Transverse colon (tissue), 4 donors: ENCODE data around the gene SPDYE16. TPM values are rescaled to one million over a fixed set of nuclear protein-coding genes. Genes with fewer than 3 reads are reported as not detected.
"Not testable (repeated sequence)": the region's sequence is repeated elsewhere in the genome, so short reads cannot be mapped to it uniquely, and the experiment has no call there.

Experiments used
- DNase-seq: peaks from one replicate; pipeline ENCODE4 v3.0.0-alpha.2; 2019
- H3K27ac ChIP-seq, 4 donors: fragments of 200-600 bp; sonication (generic); 2 replicates each; pipeline ENCODE4 v1.5.1; 2016 to 2018; ENCODE audit warnings: inconsistent platforms in 4 of 4
- H3K27me3 ChIP-seq: fragments of 200-600 bp; sonication (generic); 2 replicates; pipeline ENCODE4 v1.5.1; 2017; ENCODE audit warnings: inconsistent platforms
- H3K36me3 ChIP-seq, 4 donors: fragments of 200-600 bp; sonication (generic); 2 replicates each; pipeline ENCODE4 v1.5.1; 2017 to 2019; ENCODE audit warnings: inconsistent platforms in 4 of 4
- H3K4me1 ChIP-seq, 4 donors: fragments of 200-600 bp; sonication (generic); 2 replicates each; pipeline ENCODE4 v1.5.1; 2017 to 2020; ENCODE audit warnings: inconsistent platforms in 4 of 4
- H3K4me3 ChIP-seq, 4 donors: fragments of 200-600 bp; sonication (generic); 1 replicate in 1 of 4; 2 replicates in 3 of 4; pipeline versions ENCODE4 v1.5.1 to v1.6.1; 2017 to 2019; ENCODE audit warnings: inconsistent platforms in 4 of 4
- H3K9me3 ChIP-seq, 2 donors: fragments of 200-600 bp; sonication (generic); 2 replicates each; pipeline ENCODE4 v1.5.1; 2017 to 2019; ENCODE audit warnings: inconsistent platforms in 2 of 2
- CTCF ChIP-seq, 5 experiments: fragments of 200-600 bp in 3 of 5; fragments of 450-650 bp in 2 of 5; sonication (generic) in 3 of 5; IDR thresholded peaks; 1 replicate in 2 of 5; 2 replicates in 3 of 5; pipeline ENCODE4 v1.5.1; 2016 to 2017; ENCODE audit warnings: antibody characterized with exemption in 5 of 5, inconsistent platforms in 3 of 5, mild to moderate bottlenecking in 2 of 5, moderate library complexity in 1 of 5
- EP300 ChIP-seq: sonication (generic); formaldehyde crosslinking; IDR thresholded peaks from one replicate; pipeline ENCODE4 v1.6.1; 2017; ENCODE audit warnings: antibody characterized with exemption, low read depth
- POLR2A ChIP-seq: fragments of 450-650 bp; IDR thresholded peaks from one replicate; pipeline ENCODE4 v1.6.1; 2016; ENCODE audit warnings: antibody characterized with exemption, mild to moderate bottlenecking, moderate library complexity
- POLR2AphosphoS5 ChIP-seq, 3 donors: sonication (generic); formaldehyde crosslinking; IDR thresholded peaks; one replicate each; pipeline ENCODE4 v1.6.1; 2016; ENCODE audit warnings: antibody characterized with exemption in 3 of 3
- WGBS, 2 donors: methylation state at CpG; one replicate each; pipeline ENCODE4 v1.1.5; 2018; ENCODE audit warnings: low coverage in 1 of 2; 5-methylcytosine and 5-hydroxymethylcytosine counted together
- in situ Hi-C, 4 donors: fragments of 200-750 bp; cut with MboI; loops; one replicate each; pipeline versions ENCODE4 v1.15.0 to v1.15.1; 2017; ENCODE audit warnings: low sequenced_read_pairs in 3 of 4, low pct_ligation_motif_present in 1 of 4, low pct_unique_long_range_greater_than_20kb in 1 of 4
- intact Hi-C: fragments of 100-400 bp; cut with DNase I; formaldehyde crosslinking; loops from one replicate; pipeline ENCODE4 v1.15.1; 2023; ENCODE audit warnings: low total_unique reads
- total RNA-seq, 4 donors: library from RNA; depleted of rRNA; stranded (reverse); fragments of >200 nt; gene quantifications; one replicate each; pipeline ENCODE4 v1.1.0, GENCODE V29; 2016

Gene SPDYE16
- total RNA-seq, 4 donors from 2014 or later, result not detected

GRCh38 chr7:76509931-76510877 is 32.9 kb downstream of the SPDYE16 start, which contains the start of gene UPK3B:
TSS of gene UPK3B (plus strand) at chr7:76510552. CDS start at chr7:76510653, 101 bp downstream.
- H3K4me1 ChIP-seq, result peaks cover 7 to 13% (median 10%) of the 10 kb centered on the region in 4 donors
- in situ Hi-C loops (loop anchor here in 1 of 4 donors (25.0 kb wide), 1 partner anchor 502 kb away; no protein-coding TSS in a partner anchor), intact Hi-C loops (no loop called here)
- no peaks in the 10 kb centered on the region for H3K27me3 ChIP-seq
- H3K4me3 ChIP-seq, result no peak within 1 kb of the TSS
- no peak for TF ChIP-seq POLR2A
- no peak for TF ChIP-seq CTCF (IDR thresholded peaks at IDR 0.05)
- TF ChIP-seq EP300, result no peak
- H3K27ac ChIP-seq, result peak within 1 kb of the TSS in 2 of 4 donors; percentile 34 to 62
- WGBS, 2 donors, result 0 to 53% methylated on average over 1 to 13 of the region's 20 CpGs
- H3K36me3 ChIP-seq, result peaks cover 0 to 13% (median 2%) of the 10 kb centered on the region in 4 donors
- no peak for DNase-seq
- no peaks in the 10 kb centered on the region for H3K9me3 ChIP-seq

GRCh38 chr7:76507723-76508406 is 35.2 kb downstream of the SPDYE16 start:
- intact Hi-C loops, result no loop called here
- in situ Hi-C loops, result loop anchor here in 1 of 4 donors (25.0 kb wide), 1 partner anchor 504 kb away; no protein-coding TSS in a partner anchor
- WGBS, 2 donors, result 76 to 77% methylated on average over 11 of the region's 11 CpGs
- no peak for DNase-seq
- H3K4me1 ChIP-seq, result peaks cover 2 to 6% (median 3%) of the 10 kb centered on the region in 4 donors
- no peaks in the 10 kb centered on the region for H3K9me3 ChIP-seq
- no peak overlapping the region for H3K4me3 ChIP-seq
- H3K36me3 ChIP-seq, result peaks cover 0 to 14% (median 2%) of the 10 kb centered on the region in 4 donors
- no peak for TF ChIP-seq POLR2AphosphoS5 (IDR thresholded peaks at IDR 0.05)
- no peaks in the 10 kb centered on the region for H3K27me3 ChIP-seq
- no peak overlapping the region for H3K27ac ChIP-seq

- H3K27ac ChIP-seq, DNase-seq, intact Hi-C loops, H3K4me3 ChIP-seq, H3K27me3 ChIP-seq, H3K4me1 ChIP-seq, H3K9me3 ChIP-seq: not testable (repeated sequence)
- 80 to 95% methylated on average over 1 to 8 of the region's 8 CpGs for WGBS, 2 donors
- H3K36me3 ChIP-seq, result peaks cover 0 to 21% (median 2%) of the 10 kb centered on the region in 4 donors
- in situ Hi-C loops, result loop anchor here in 1 of 4 donors (25.0 kb wide), 1 partner anchor 506 kb away; no protein-coding TSS in a partner anchor
Observed at GRCh38 chr7:76506643-76507042, 36.5 kb downstream of the SPDYE16 start.

GRCh38 chr7:76506081-76506440 is 37.0 kb downstream of the SPDYE16 start:
- H3K4me1 ChIP-seq, result peaks cover 0 to 4% (median 0%) of the 10 kb centered on the region in 4 donors
- H3K4me3 ChIP-seq, result no peak overlapping the region
- 71% methylated on average over 5 of the region's 5 CpGs; no CpG with 5 or more reads in 1 of the 2 donors for WGBS, 2 donors
- no peak for DNase-seq
- intact Hi-C loops, result no loop called here
- no peak for TF ChIP-seq POLR2A
- TF ChIP-seq POLR2AphosphoS5 (IDR thresholded peaks at IDR 0.05), result no peak
- TF ChIP-seq CTCF (IDR thresholded peaks at IDR 0.05), result no peak
- no peak for TF ChIP-seq EP300
- H3K27me3 ChIP-seq, result no peaks in the 10 kb centered on the region
- in situ Hi-C loops, result loop anchor here in 1 of 4 donors (25.0 kb wide), 1 partner anchor 506 kb away; no protein-coding TSS in a partner anchor
- no peak overlapping the region for H3K27ac ChIP-seq
- H3K36me3 ChIP-seq, result peaks cover 0 to 21% (median 2%) of the 10 kb centered on the region in 4 donors
- H3K9me3 ChIP-seq, result no peaks in the 10 kb centered on the region
